Natural killer cell (primary cell): Measurements from ENCODE around the gene DAO. TPM values are rescaled to one million over a fixed set of nuclear protein-coding genes. Genes with fewer than 3 reads are reported as not detected.

Experiments
- ATAC-seq, 3 donors: fragments of 150-1000 bp in 2 of 3; fragments of 200-7000 bp in 1 of 3; cut with Tn5 transposase; 1 replicate in 1 of 3; 2 replicates in 2 of 3; pipeline ENCODE4 v1.10.0; 2021; ENCODE audit warnings: mild to moderate bottlenecking in 2 of 3, moderate library complexity in 2 of 3
- DNase-seq, 2 donors: peaks; one replicate each; pipeline versions ENCODE4 v3.0.0 to v3.0.0-alpha.2; 2013 to 2021; ENCODE audit warnings: mixed read lengths in 1 of 2
- H3K27ac ChIP-seq: one replicate; pipeline ENCODE4 v1.5.1; 2013; ENCODE audit warnings: mild to moderate bottlenecking, low read length
- H3K27me3 ChIP-seq: one replicate; pipeline ENCODE4 v1.6.1; 2013; ENCODE audit warnings: low read length; ENCODE audit not compliant: control insufficient read depth, insufficient read depth
- H3K36me3 ChIP-seq: one replicate; pipeline ENCODE4 v1.6.1; 2013; ENCODE audit warnings: low read length; ENCODE audit not compliant: control insufficient read depth, insufficient read depth
- H3K4me1 ChIP-seq: one replicate; pipeline ENCODE4 v1.6.1; 2013; ENCODE audit warnings: low read length; ENCODE audit not compliant: control insufficient read depth, insufficient read depth
- H3K4me3 ChIP-seq: one replicate; pipeline ENCODE4 v1.5.1; 2013; ENCODE audit warnings: low read length
- H3K9me3 ChIP-seq: one replicate; pipeline ENCODE4 v1.6.1; 2013; ENCODE audit warnings: low read length; ENCODE audit not compliant: control insufficient read depth, insufficient read depth
- H3K27ac Mint-ChIP-seq, 2 donors: one replicate each; pipeline ENCODE4 v1.8.0; 2022; ENCODE audit warnings: mild to moderate bottlenecking in 2 of 2, mixed read lengths in 2 of 2, moderate library complexity in 1 of 2
- H3K27me3 Mint-ChIP-seq, 2 donors: one replicate each; pipeline ENCODE4 v1.8.0; 2022; ENCODE audit warnings: low read depth in 2 of 2, mixed read lengths in 2 of 2
- H3K36me3 Mint-ChIP-seq: one replicate; pipeline ENCODE4 v1.8.0; 2022; ENCODE audit warnings: mixed read lengths
- H3K4me1 Mint-ChIP-seq, 2 donors: one replicate each; pipeline ENCODE4 v1.8.0; 2022; ENCODE audit warnings: mixed read lengths in 2 of 2
- H3K4me3 Mint-ChIP-seq: one replicate; pipeline ENCODE4 v1.8.0; 2022; ENCODE audit warnings: mild to moderate bottlenecking, moderate library complexity, mixed read lengths
- H3K9me3 Mint-ChIP-seq, 2 donors: one replicate each; pipeline ENCODE4 v1.8.0; 2022; ENCODE audit warnings: mixed read lengths in 2 of 2
- WGBS: methylation state at CpG from one replicate; pipeline ENCODE4 v1.1.7; 2013; ENCODE audit warnings: missing lambda C conversion rate; ENCODE audit not compliant: insufficient coverage; 5-methylcytosine and 5-hydroxymethylcytosine counted together
- intact Hi-C: fragments of 100-400 bp; cut with micrococcal nuclease; formaldehyde crosslinking; loops from one replicate; pipeline ENCODE4 v1.14.2; 2022
- total RNA-seq, 4 donors: library from RNA; stranded (reverse); fragments of 120-200 nt in 1 of 4; gene quantifications; one replicate each; pipeline versions ENCODE4 v1.2.3 to v1.2.4, GENCODE V29; 2013 to 2022
- TF ChIP-seq, protein P1 (sequence below): fragments of 200-600 bp; IDR thresholded peaks from one replicate; pipeline ENCODE4 v1.8.0; 2022; ENCODE audit warnings: antibody characterized with exemption

The DAO gene
- total RNA-seq, 3 donors from 2014 or later (not counting 1 experiment from before 2014, with no cell fraction given): not detected

DNA sequence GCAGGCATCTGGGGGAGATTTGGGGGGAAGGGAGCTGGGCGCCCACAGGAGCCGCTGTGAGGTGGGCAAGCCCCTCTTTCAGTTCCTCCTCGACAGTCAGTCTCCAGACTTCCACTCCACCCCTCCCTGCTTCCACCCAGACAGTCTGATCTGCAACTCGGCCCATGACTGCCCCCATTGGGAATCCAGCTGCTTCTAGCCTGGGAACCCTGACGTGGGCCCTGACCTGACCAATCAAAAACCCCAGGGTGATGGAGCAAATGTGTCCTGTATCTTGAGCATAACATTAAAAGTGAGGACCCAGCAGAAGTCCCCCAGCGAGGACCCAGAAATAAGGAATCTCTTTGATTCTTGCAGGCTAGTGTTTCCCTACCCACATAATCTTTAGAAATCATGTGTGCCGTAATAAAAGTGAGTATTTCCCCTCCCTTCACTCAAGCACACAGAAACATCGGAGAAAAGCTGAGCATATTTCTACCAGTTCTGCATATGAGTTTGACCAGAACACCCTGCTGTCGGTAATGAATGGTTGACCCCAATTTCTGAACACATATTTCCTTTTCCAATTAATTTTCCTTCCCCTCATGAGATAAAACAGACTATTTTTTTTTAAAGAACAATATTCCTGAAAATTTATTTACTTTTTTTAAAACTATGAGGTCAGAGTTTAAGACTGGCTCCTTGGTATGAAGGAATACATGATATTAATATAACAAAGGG, 28.9 kb upstream of the DAO start:
- peaks cover 23% of the 10 kb centered on the region for H3K36me3 ChIP-seq
- intact Hi-C loops: no loop called here
- DNase-seq (no peak), ATAC-seq (peak in 2 of 3 donors; percentile 30 to 35)
- no peak overlapping the region for H3K4me3 ChIP-seq
- no peaks in the 10 kb centered on the region for H3K9me3 ChIP-seq
- peak overlapping the region; percentile 24 to 49 for H3K27ac Mint-ChIP-seq
- no peak overlapping the region for H3K27ac ChIP-seq
- peaks cover 12% of the 10 kb centered on the region for H3K4me1 ChIP-seq
- H3K27me3 Mint-ChIP-seq: no peaks in the 10 kb centered on the region
- peaks cover 30 to 36% of the 10 kb centered on the region in 2 donors for H3K4me1 Mint-ChIP-seq
- TF ChIP-seq, protein P1, sequence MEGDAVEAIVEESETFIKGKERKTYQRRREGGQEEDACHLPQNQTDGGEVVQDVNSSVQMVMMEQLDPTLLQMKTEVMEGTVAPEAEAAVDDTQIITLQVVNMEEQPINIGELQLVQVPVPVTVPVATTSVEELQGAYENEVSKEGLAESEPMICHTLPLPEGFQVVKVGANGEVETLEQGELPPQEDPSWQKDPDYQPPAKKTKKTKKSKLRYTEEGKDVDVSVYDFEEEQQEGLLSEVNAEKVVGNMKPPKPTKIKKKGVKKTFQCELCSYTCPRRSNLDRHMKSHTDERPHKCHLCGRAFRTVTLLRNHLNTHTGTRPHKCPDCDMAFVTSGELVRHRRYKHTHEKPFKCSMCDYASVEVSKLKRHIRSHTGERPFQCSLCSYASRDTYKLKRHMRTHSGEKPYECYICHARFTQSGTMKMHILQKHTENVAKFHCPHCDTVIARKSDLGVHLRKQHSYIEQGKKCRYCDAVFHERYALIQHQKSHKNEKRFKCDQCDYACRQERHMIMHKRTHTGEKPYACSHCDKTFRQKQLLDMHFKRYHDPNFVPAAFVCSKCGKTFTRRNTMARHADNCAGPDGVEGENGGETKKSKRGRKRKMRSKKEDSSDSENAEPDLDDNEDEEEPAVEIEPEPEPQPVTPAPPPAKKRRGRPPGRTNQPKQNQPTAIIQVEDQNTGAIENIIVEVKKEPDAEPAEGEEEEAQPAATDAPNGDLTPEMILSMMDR: no peak
- no peaks in the 10 kb centered on the region for H3K9me3 Mint-ChIP-seq
- no peaks in the 10 kb centered on the region for H3K27me3 ChIP-seq
- H3K36me3 Mint-ChIP-seq: peaks cover 6% of the 10 kb centered on the region
- H3K4me3 Mint-ChIP-seq: no peak overlapping the region
- WGBS: 70% methylated on average over 8 of the region's 9 CpGs

DNA sequence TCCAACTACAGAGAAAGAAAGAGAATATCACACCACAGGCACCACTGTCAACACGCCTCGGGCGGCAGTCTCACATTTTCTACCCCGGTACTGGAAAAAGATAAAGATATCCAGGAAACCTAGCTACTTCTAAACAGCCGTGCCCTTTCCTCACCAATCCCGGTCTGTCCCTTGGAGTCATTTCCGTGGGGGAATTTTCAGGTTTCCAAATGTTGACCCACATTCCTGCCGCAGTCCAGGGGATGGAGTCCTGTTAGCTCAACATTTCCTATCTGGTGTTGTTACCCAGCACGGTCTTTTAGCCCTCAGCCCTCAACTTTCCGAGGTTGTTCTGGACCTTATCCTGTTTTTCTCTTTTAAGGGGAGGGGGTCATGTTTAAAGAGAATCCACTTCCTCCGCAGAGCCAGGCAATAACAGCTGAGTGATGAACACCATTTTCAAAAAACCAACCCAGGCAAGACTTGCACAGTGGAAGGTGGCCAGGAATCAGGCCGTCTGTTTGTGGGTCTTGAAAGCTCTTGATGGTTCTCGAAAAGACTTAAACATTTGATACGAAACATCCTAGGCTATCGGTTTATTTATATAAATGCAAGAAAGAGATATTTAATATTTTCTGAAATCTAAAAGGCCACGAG, 27.1 kb upstream of the DAO start:
- Histone ChIP-seq H3K4me1 (peaks cover 23% of the 10 kb centered on the region), H3K9me3 (no peaks in the 10 kb centered on the region), H3K4me3 (no peak overlapping the region), H3K27me3 (no peaks in the 10 kb centered on the region), H3K27ac (no peak overlapping the region), H3K36me3 (peaks cover 17% of the 10 kb centered on the region)
- no peak for DNase-seq
- ATAC-seq: no peak
- peaks cover 35 to 41% of the 10 kb centered on the region in 2 donors for H3K4me1 Mint-ChIP-seq
- no peaks in the 10 kb centered on the region for H3K9me3 Mint-ChIP-seq
- H3K27me3 Mint-ChIP-seq: no peaks in the 10 kb centered on the region
- no peak overlapping the region for H3K4me3 Mint-ChIP-seq
- peaks cover 6% of the 10 kb centered on the region for H3K36me3 Mint-ChIP-seq
- peak overlapping the region in 1 of 2 donors; percentile 96 for H3K27ac Mint-ChIP-seq
- 96% methylated on average over 14 of the region's 16 CpGs for WGBS
- intact Hi-C loops: no loop called here
- TF ChIP-seq, protein P1: no peak

DNA sequence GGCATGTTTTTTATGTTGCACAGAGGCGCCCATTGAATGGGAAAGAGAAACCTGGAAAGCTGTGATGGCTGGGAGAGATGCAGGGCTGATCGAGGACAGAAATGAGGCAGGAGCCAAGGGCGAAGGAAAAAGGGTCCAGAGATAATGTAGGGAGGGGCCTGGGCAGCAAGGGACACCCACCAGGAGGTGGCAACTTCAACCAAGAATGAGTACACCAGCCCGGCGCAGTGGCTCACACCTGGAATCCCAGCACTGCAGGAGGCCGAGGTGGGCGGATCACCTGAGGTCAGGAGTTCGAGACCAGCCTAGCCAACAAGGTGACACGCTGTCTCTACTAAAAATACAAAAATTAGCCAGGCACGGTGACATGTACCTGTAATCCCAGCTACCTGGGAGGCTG, 26.5 kb upstream of the DAO start:
- peak overlapping the region; percentile 96 for H3K27ac Mint-ChIP-seq
- Histone ChIP-seq H3K27me3 (no peaks in the 10 kb centered on the region), H3K9me3 (no peaks in the 10 kb centered on the region), H3K4me1 (peaks cover 26% of the 10 kb centered on the region), H3K27ac (no peak overlapping the region), H3K4me3 (no peak overlapping the region), H3K36me3 (peaks cover 11% of the 10 kb centered on the region)
- DNase-seq (no peak), ATAC-seq (no peak)
- TF ChIP-seq, protein P1: no peak
- peaks cover 6% of the 10 kb centered on the region for H3K36me3 Mint-ChIP-seq
- no peaks in the 10 kb centered on the region for H3K9me3 Mint-ChIP-seq
- H3K4me3 Mint-ChIP-seq: peak overlapping the region; percentile 22
- no peaks in the 10 kb centered on the region for H3K27me3 Mint-ChIP-seq
- 98% methylated on average over 10 of the region's 10 CpGs for WGBS
- H3K4me1 Mint-ChIP-seq: peaks cover 39 to 45% of the 10 kb centered on the region in 2 donors
- intact Hi-C loops: no loop called here
